Measurements from ENCODE around the gene FCER2. TPM values are rescaled to one million over a fixed set of nuclear protein-coding genes. Genes with fewer than 3 reads are reported as not detected.

FCER2 gene
- total and polyA plus RNA-seq, 2 of the 13 experiments (the other 11 are each of a cell fraction or from before 2014, with no cell fraction given): not detected

DNA sequence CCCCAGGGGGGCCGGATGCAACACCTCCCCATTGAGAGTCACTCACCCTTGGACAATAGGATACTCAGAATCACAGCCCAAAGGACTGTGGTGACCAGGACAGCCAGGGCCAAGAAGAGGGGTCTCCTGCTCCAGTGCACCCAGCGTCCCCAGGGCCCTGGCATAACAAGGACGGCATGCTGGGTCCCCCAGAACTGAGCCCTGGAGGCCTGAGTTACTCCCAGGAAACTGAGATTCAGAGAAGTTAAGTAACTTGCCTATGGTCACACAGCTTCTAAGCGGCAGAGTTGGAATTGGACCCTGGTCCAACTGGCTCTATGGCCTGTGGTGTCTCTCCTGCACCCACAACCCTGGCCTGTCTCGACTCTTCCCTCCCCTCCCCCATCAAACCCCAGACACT is 29.7 kb upstream of the FCER2 start:
- TF ChIP-seq MAF1 (CRISPR knock-in tag; IDR thresholded peaks at IDR 0.05; ENCODE audit: borderline replicate concordance): no peak
- TF ChIP-seq HHEX (CRISPR knock-in tag; IDR thresholded peaks at IDR 0.05): no peak
- no peak for TF ChIP-seq RCOR2 (CRISPR knock-in tag; IDR thresholded peaks at IDR 0.05)
- TF ChIP-seq PCBP2 (optimal IDR thresholded peaks at IDR 0.05; ENCODE audit: low read depth, low read length, poor library complexity, severe bottlenecking): no peak
- TF ChIP-seq ZNF768 (CRISPR knock-in tag; IDR thresholded peaks at IDR 0.05): peak; percentile 95
- 0 out of 2 replicates have a peak, but pooled peaks have one; percentile 25 for TF ChIP-seq ZMYM3 (CRISPR knock-in tag; IDR thresholded peaks at IDR 0.05)
- TF ChIP-seq ATM (IDR thresholded peaks at IDR 0.05; ENCODE audit: borderline replicate concordance): no peak
- TF ChIP-seq, protein P1, sequence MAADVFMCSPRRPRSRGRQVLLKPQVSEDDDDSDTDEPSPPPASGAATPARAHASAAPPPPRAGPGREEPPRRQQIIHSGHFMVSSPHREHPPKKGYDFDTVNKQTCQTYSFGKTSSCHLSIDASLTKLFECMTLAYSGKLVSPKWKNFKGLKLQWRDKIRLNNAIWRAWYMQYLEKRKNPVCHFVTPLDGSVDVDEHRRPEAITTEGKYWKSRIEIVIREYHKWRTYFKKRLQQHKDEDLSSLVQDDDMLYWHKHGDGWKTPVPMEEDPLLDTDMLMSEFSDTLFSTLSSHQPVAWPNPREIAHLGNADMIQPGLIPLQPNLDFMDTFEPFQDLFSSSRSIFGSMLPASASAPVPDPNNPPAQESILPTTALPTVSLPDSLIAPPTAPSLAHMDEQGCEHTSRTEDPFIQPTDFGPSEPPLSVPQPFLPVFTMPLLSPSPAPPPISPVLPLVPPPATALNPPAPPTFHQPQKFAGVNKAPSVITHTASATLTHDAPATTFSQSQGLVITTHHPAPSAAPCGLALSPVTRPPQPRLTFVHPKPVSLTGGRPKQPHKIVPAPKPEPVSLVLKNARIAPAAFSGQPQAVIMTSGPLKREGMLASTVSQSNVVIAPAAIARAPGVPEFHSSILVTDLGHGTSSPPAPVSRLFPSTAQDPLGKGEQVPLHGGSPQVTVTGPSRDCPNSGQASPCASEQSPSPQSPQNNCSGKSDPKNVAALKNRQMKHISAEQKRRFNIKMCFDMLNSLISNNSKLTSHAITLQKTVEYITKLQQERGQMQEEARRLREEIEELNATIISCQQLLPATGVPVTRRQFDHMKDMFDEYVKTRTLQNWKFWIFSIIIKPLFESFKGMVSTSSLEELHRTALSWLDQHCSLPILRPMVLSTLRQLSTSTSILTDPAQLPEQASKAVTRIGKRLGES (CRISPR knock-in tag; IDR thresholded peaks at IDR 0.05; ENCODE audit: borderline replicate concordance): no peak
- Histone ChIP-seq H3K4me3 (replicated peaks in 1 of 3; ENCODE audit: insufficient read depth in 1 of 3, low read depth in 2 of 3, low read length in 3 of 3) (no peak overlapping the region), H3K27ac (ENCODE audit: extremely low read length, insufficient read depth, low read length) (no peak overlapping the region), H3K79me2 (ENCODE audit: insufficient read depth, low read length) (no peaks in the 10 kb centered on the region), H4K20me1 (ENCODE audit: insufficient read depth, low read length) (no peaks in the 10 kb centered on the region), H2AFZ (ENCODE audit: low read length) (no peak overlapping the region), H3K36me3 (replicated peaks in 1 of 2; ENCODE audit: control insufficient read depth in 1 of 2, insufficient read depth in 2 of 2, low read length in 2 of 2) (no peaks in the 10 kb centered on the region), H3K4me1 (ENCODE audit: insufficient read depth, low read length) (no peaks in the 10 kb centered on the region), H3K9ac (ENCODE audit: insufficient read depth, low read depth, low read length) (no peak overlapping the region), H3K9me3 (ENCODE audit: low read length) (no peaks in the 10 kb centered on the region), H3K27me3 (ENCODE audit: control insufficient read depth in 1 of 2, insufficient read depth in 2 of 2, low read length in 2 of 2) (peaks cover 1 to 31% of the 10 kb centered on the region in 2 experiments; a peak in 3 of 5 replicates), H3K4me2 (ENCODE audit: low read depth, low read length) (no peak overlapping the region)
- CTCF ChIA-PET (ENCODE audit: low intra/inter-chr PET ratio, low total read pairs): no interaction called here
- in situ Hi-C loops (cut with HindIII; ENCODE audit: extremely low pct_ligation_motif_present, low pct_unique_long_range_greater_than_20kb): no loop called here
- no TSS peak for BruUV-seq (replicated peaks)
- ATAC-seq: no peak
- intact Hi-C loops (cut with micrococcal nuclease; ENCODE audit: unreplicated experiment): no loop called here
- WGBS (ENCODE audit: low lambda C conversion rate): 30% methylated on average over 3 of the region's 5 CpGs
- FAIRE-seq: no peak
- POLR2A ChIA-PET: no interaction called here
- no peak for DNase-seq (ENCODE audit: low spot score)
